ENCODE results near the gene FGF6. TPM values are rescaled to one million over a fixed set of nuclear protein-coding genes. Genes with fewer than 3 reads are reported as not detected.

Gene FGF6
- total RNA-seq, 4 donors from 2014 or later, result not detected

- ATAC-seq, result no peak
- no peaks in the 10 kb centered on the region for H3K4me1 ChIP-seq
- no CpG with 5 or more reads among the region's 8 CpGs for WGBS, 2 donors (ENCODE audit: low coverage in 1 of 2)
- no peaks in the 10 kb centered on the region for H3K9me3 ChIP-seq
- no peak overlapping the region for H3K4me3 ChIP-seq
- H3K36me3 ChIP-seq, result no peaks in the 10 kb centered on the region
- no peak for TF ChIP-seq CTCF (IDR thresholded peaks at IDR 0.05)
- no peak for TF ChIP-seq POLR2A (IDR thresholded peaks at IDR 0.05)
- TF ChIP-seq EP300 (IDR thresholded peaks at IDR 0.05), result no peak
- no peak for TF ChIP-seq POLR2AphosphoS5 (IDR thresholded peaks at IDR 0.05)
- H3K27me3 ChIP-seq, result peaks cover 30% of the 10 kb centered on the region
- no peak overlapping the region for H3K27ac ChIP-seq
Observed at GRCh38 chr12:4444031-4444430, 1.6 kb downstream of the FGF6 start.

GRCh38 chr12:4443616-4444015, 2.0 kb downstream of the FGF6 start:
- Histone ChIP-seq H3K27ac (no peak overlapping the region), H3K36me3 (no peaks in the 10 kb centered on the region), H3K4me1 (no peaks in the 10 kb centered on the region), H3K4me3 (no peak overlapping the region), H3K27me3 (peaks cover 30% of the 10 kb centered on the region), H3K9me3 (no peaks in the 10 kb centered on the region)
- ATAC-seq, result no peak
- TF ChIP-seq POLR2A (IDR thresholded peaks at IDR 0.05) (no peak), CTCF (IDR thresholded peaks at IDR 0.05) (no peak), POLR2AphosphoS5 (IDR thresholded peaks at IDR 0.05) (no peak), EP300 (IDR thresholded peaks at IDR 0.05) (no peak)
- 87 to 89% methylated on average over 3 to 9 of the region's 17 CpGs for WGBS, 2 donors (ENCODE audit: low coverage in 1 of 2)

- Histone ChIP-seq H3K4me3 (no peak overlapping the region), H3K27me3 (peaks cover 30% of the 10 kb centered on the region), H3K9me3 (no peaks in the 10 kb centered on the region), H3K36me3 (no peaks in the 10 kb centered on the region), H3K4me1 (no peaks in the 10 kb centered on the region), H3K27ac (no peak overlapping the region)
- TF ChIP-seq EP300 (IDR thresholded peaks at IDR 0.05) (no peak), POLR2A (IDR thresholded peaks at IDR 0.05) (no peak), POLR2AphosphoS5 (IDR thresholded peaks at IDR 0.05) (no peak), CTCF (IDR thresholded peaks at IDR 0.05) (no peak)
- 34 to 63% methylated on average over 5 to 6 of the region's 19 CpGs for WGBS, 2 donors (ENCODE audit: low coverage in 1 of 2)
- no peak for ATAC-seq
Observed at GRCh38 chr12:4441355-4442335, 4.0 kb downstream of the FGF6 start.

GRCh38 chr12:4440187-4440941, 5.3 kb downstream of the FGF6 start:
- Histone ChIP-seq H3K9me3 (no peaks in the 10 kb centered on the region), H3K4me3 (no peak overlapping the region), H3K27me3 (peaks cover 30% of the 10 kb centered on the region), H3K36me3 (no peaks in the 10 kb centered on the region), H3K4me1 (no peaks in the 10 kb centered on the region), H3K27ac (no peak overlapping the region)
- WGBS, 2 donors (ENCODE audit: low coverage in 1 of 2), result 85% methylated on average over 5 of the region's 5 CpGs; no CpG with 5 or more reads in 1 of the 2 donors
- no peak for ATAC-seq
- no peak for TF ChIP-seq POLR2AphosphoS5 (IDR thresholded peaks at IDR 0.05)
- no peak for TF ChIP-seq POLR2A (IDR thresholded peaks at IDR 0.05)
- no peak for TF ChIP-seq CTCF (IDR thresholded peaks at IDR 0.05)
- TF ChIP-seq EP300 (IDR thresholded peaks at IDR 0.05), result no peak

Measured in gastroesophageal sphincter (tissue), 4 donors.